HCEC 1CT (cell line): Measurements from ENCODE around the gene TUBE1.

ENCODE experiments used
- DNase-seq: peaks from one replicate; pipeline ENCODE4 v3.0.0-alpha.2; 2017

TUBE1 gene

GRCh38 chr6:112033791-112034615, 53.3 kb downstream of the TUBE1 start:
- no peak for DNase-seq

GRCh38 chr6:112032728-112033127, 54.6 kb downstream of the TUBE1 start:
- no peak for DNase-seq

GRCh38 chr6:112031960-112032359, 55.3 kb downstream of the TUBE1 start:
- no peak for DNase-seq

GRCh38 chr6:112030961-112031660, 56.2 kb downstream of the TUBE1 start:
- DNase-seq, result no peak

GRCh38 chr6:112030206-112030960, 56.9 kb downstream of the TUBE1 start:
- DNase-seq, result no peak

- DNase-seq, result peak; percentile 59
Measured at GRCh38 chr6:112029045-112029822, 58.0 kb downstream of the TUBE1 start.

GRCh38 chr6:112027942-112028674, 59.2 kb downstream of the TUBE1 start:
- DNase-seq, result no peak

GRCh38 chr6:112026933-112027332, 60.3 kb downstream of the TUBE1 start:
- no peak for DNase-seq

- DNase-seq, result no peak
Measured at GRCh38 chr6:112024464-112024863, 62.8 kb downstream of the TUBE1 start.

GRCh38 chr6:112022749-112023148, 64.5 kb downstream of the TUBE1 start:
- DNase-seq, result no peak

GRCh38 chr6:112021691-112022310, 65.5 kb downstream of the TUBE1 start:
- DNase-seq, result no peak
